Measurements from ENCODE around the gene ABCF1. TPM values are rescaled to one million over a fixed set of nuclear protein-coding genes. Genes with fewer than 3 reads are reported as not detected.
A peak's percentile ranks its signal among the peaks of the same experiment; 100 is the strongest.

ABCF1 gene
- total and polyA plus RNA-seq, 9 of the 15 experiments (the other 6 are each of a cell fraction or from before 2014, with no cell fraction given): 41.6 to 193 (median 102) TPM

GRCh38 chr6:30617565-30618269 is 46.5 kb downstream of the ABCF1 start, which contains the start of gene MRPS18B (continued):
- peak; percentile 98 for TF ChIP-seq TAF7 (tag; IDR thresholded peaks at IDR 0.05)
- TF ChIP-seq HMG20B (CRISPR knock-in tag; IDR thresholded peaks at IDR 0.05): no peak
- TF ChIP-seq PHF20 (IDR thresholded peaks at IDR 0.05; ENCODE audit: partially characterized antibody): peak; percentile 92
- no peak for TF ChIP-seq CCAR2 (IDR thresholded peaks at IDR 0.05; ENCODE audit: low read depth, low read length)
- no peak for TF ChIP-seq TCF15 (CRISPR knock-in tag; IDR thresholded peaks at IDR 0.05)
- peak; percentile 77 to 86 for TF ChIP-seq FOXK2 (conservative IDR thresholded peaks at IDR 0.05 in 1 of 2, IDR thresholded peaks at IDR 0.05 in 1 of 2; ENCODE audit: low read depth in 2 of 2)
- no peak for TF ChIP-seq AFF4 (CRISPR knock-in tag; IDR thresholded peaks at IDR 0.05)
- TF ChIP-seq CXXC5 (CRISPR knock-in tag; IDR thresholded peaks at IDR 0.05): peak; percentile 86
- TF ChIP-seq NUFIP1 (IDR thresholded peaks at IDR 0.05; ENCODE audit: partially characterized antibody): no peak
- TF ChIP-seq ZNF23 (CRISPR knock-in tag; IDR thresholded peaks at IDR 0.05): no peak
- no peak for TF ChIP-seq EWSR1 (IDR thresholded peaks at IDR 0.05; ENCODE audit: borderline replicate concordance, low read depth, partially characterized antibody)
- 0 out of 6 replicates have a peak, but pooled peaks of 1 of the 3 experiments have one; percentile 7 for TF ChIP-seq CTCF (IDR thresholded peaks at IDR 0.05 in 2 of 3, conservative IDR thresholded peaks at IDR 0.05 in 1 of 3; ENCODE audit: insufficient read depth in 2 of 3, low read depth in 1 of 3, low read length in 3 of 3)
- TF ChIP-seq ZNF165 (CRISPR knock-in tag; IDR thresholded peaks at IDR 0.05; ENCODE audit: borderline replicate concordance): no peak
- TF ChIP-seq NR3C1 (CRISPR knock-in tag; IDR thresholded peaks at IDR 0.05): no peak
- peak; percentile 50; the same call in 1 of the 2 replicates for TF ChIP-seq ZNF24 (IDR thresholded peaks at IDR 0.05)
- peak; percentile 79; the same call in 1 of the 2 replicates for TF ChIP-seq L3MBTL2 (IDR thresholded peaks at IDR 0.05)
- no peak; the same call in 1 of the 2 replicates for TF ChIP-seq HCFC1 (IDR thresholded peaks at IDR 0.05; ENCODE audit: low read depth, low read length)
- TF ChIP-seq MTA2 (IDR thresholded peaks at IDR 0.05; ENCODE audit: low read depth): no peak
- TF ChIP-seq ZBTB26 (CRISPR knock-in tag; IDR thresholded peaks at IDR 0.05): no peak
- TF ChIP-seq MAX (CRISPR knock-in tag; IDR thresholded peaks at IDR 0.05): peak; percentile 96
- TF ChIP-seq CREM (IDR thresholded peaks at IDR 0.05; ENCODE audit: low read depth): no peak; the same call in 1 of the 2 replicates
- peak; percentile 89 for TF ChIP-seq RB1 (IDR thresholded peaks at IDR 0.05; ENCODE audit: low read depth)
- peak; percentile 11; the same call in 1 of the 2 replicates for TF ChIP-seq SMARCE1 (IDR thresholded peaks at IDR 0.05)

Measured in K562 (cell line).